Ectodermal cell (in vitro differentiated cells): ENCODE measurements around the gene CGGBP1. TPM values are rescaled to one million over a fixed set of nuclear protein-coding genes. Genes with fewer than 3 reads are reported as not detected.

Experiments
- H3K27ac ChIP-seq: 2 replicates; pipeline ENCODE4 v1.7.0; 2013; ENCODE audit warnings: mild to moderate bottlenecking, low read depth, low read length; ENCODE audit not compliant: insufficient read depth, poor library complexity, severe bottlenecking
- H3K27me3 ChIP-seq: 2 replicates; pipeline ENCODE4 v1.7.0; 2013; ENCODE audit warnings: mild to moderate bottlenecking, low read length; ENCODE audit not compliant: insufficient read depth, control insufficient read depth, poor library complexity, severe bottlenecking
- H3K36me3 ChIP-seq: one replicate; pipeline ENCODE4 v1.7.0; 2013; ENCODE audit warnings: low read length; ENCODE audit not compliant: control insufficient read depth, insufficient read depth
- H3K4me1 ChIP-seq: one replicate; pipeline ENCODE4 v1.7.0; 2013; ENCODE audit warnings: low read length; ENCODE audit not compliant: control insufficient read depth, insufficient read depth
- H3K4me3 ChIP-seq: 2 replicates; pipeline ENCODE4 v1.7.0; 2013; ENCODE audit warnings: low read depth, low read length, control low read depth; ENCODE audit not compliant: insufficient read depth
- H3K9me3 ChIP-seq: 2 replicates; pipeline ENCODE4 v1.7.0; 2013; ENCODE audit warnings: mild to moderate bottlenecking, low read length, moderate library complexity; ENCODE audit not compliant: control insufficient read depth
- WGBS, 2 experiments: methylation state at CpG; one replicate each; pipeline ENCODE4 v1.1.7; 2013; ENCODE audit warnings: missing lambda C conversion rate in 2 of 2; 5-methylcytosine and 5-hydroxymethylcytosine counted together
- polyA plus RNA-seq, 4 experiments: library from polyadenylated mRNA; stranded (reverse); fragments of 50-300 nt; gene quantifications; one replicate each; pipeline ENCODE4 v1.2.3, GENCODE V29; 2013

Gene CGGBP1, protein sequence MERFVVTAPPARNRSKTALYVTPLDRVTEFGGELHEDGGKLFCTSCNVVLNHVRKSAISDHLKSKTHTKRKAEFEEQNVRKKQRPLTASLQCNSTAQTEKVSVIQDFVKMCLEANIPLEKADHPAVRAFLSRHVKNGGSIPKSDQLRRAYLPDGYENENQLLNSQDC
- polyA plus RNA-seq (2013, experiment 1 of 4), result 91.9 TPM
- polyA plus RNA-seq (2013, experiment 2 of 4), result 106 TPM
- 95.2 TPM for polyA plus RNA-seq (2013, experiment 3 of 4)
- 105 TPM for polyA plus RNA-seq (2013, experiment 4 of 4)

- Histone ChIP-seq H3K36me3 (peaks cover 7% of the 10 kb centered on the region), H3K9me3 (no peaks in the 10 kb centered on the region), H3K27me3 (no peaks in the 10 kb centered on the region), H3K27ac (peak within 1 kb of the TSS; percentile 89), H3K4me1 (peaks cover 5% of the 10 kb centered on the region), H3K4me3 (peak within 1 kb of the TSS; percentile 84)
- WGBS, 2 experiments, result 0% methylated on average over 76 of the region's 76 CpGs
These were observed at the start of gene CGGBP1, which contains the start of gene ZNF654 for GRCh38 chr3:88058581-88059379. Gene CGGBP1 (minus strand): TSS chr3:88059005. CDS start chr3:88055976, 3,029 bp downstream. Gene ZNF654 (plus strand): TSS chr3:88059255. CDS start chr3:88059320, 65 bp downstream.

GRCh38 chr3:88105325-88105724 is 46.5 kb upstream of the CGGBP1 start:
- H3K27me3 ChIP-seq, result no peaks in the 10 kb centered on the region
- H3K36me3 ChIP-seq, result no peaks in the 10 kb centered on the region
- no peak overlapping the region for H3K4me3 ChIP-seq
- H3K27ac ChIP-seq, result no peak overlapping the region
- no peaks in the 10 kb centered on the region for H3K9me3 ChIP-seq
- no peaks in the 10 kb centered on the region for H3K4me1 ChIP-seq

DNA sequence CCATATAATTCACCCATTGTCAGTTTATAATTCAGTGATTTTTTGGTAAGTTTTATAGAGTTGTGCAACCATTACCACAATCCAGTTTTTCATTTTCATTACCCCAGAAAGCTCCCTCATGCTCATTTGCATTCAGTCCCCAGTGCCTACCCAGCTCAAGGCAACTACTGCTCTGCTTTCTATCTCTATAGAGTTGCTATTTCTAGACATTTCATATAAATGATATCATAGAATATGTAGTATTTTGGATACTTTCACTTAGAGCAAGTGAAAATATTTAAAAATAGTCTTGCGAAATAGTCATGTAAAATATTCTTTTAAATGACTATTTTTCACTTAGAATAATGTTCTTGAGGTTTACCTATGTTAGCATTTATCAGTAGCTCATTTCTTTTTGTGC is 42.3 kb upstream of the CGGBP1 start:
- H3K9me3 ChIP-seq, result no peaks in the 10 kb centered on the region
- no peak overlapping the region for H3K27ac ChIP-seq
- H3K36me3 ChIP-seq, result no peaks in the 10 kb centered on the region
- H3K27me3 ChIP-seq, result no peaks in the 10 kb centered on the region
- H3K4me1 ChIP-seq, result no peaks in the 10 kb centered on the region
- no peak overlapping the region for H3K4me3 ChIP-seq
- WGBS, 2 experiments, result no CpG with 5 or more reads among the region's 1 CpG

DNA sequence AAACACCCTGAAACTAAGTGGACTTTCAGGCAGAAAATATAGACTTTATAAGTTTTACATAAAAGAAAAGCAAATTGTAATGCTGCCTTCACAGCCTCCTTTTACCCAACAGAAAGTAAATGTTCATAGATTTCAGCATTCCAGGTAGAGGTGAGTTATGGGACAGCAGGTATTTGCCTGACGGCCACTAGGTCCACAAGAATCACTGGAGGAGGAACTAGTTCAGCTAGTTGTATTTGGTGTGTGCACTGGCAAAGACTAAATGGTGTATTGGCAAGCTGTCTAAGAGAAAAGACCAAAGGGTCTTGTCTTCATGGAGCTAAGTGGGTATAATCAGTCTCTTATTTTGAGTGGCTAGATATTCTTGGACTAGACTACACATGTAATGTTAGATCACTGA is 34.5 kb upstream of the CGGBP1 start:
- 92 to 93% methylated on average over 1 of the region's 1 CpG for WGBS, 2 experiments
- H3K4me3 ChIP-seq, result no peak overlapping the region
- H3K4me1 ChIP-seq, result no peaks in the 10 kb centered on the region
- no peak overlapping the region for H3K27ac ChIP-seq
- H3K9me3 ChIP-seq, result peaks cover 3% of the 10 kb centered on the region
- peaks cover 6% of the 10 kb centered on the region for H3K36me3 ChIP-seq
- H3K27me3 ChIP-seq, result no peaks in the 10 kb centered on the region

DNA sequence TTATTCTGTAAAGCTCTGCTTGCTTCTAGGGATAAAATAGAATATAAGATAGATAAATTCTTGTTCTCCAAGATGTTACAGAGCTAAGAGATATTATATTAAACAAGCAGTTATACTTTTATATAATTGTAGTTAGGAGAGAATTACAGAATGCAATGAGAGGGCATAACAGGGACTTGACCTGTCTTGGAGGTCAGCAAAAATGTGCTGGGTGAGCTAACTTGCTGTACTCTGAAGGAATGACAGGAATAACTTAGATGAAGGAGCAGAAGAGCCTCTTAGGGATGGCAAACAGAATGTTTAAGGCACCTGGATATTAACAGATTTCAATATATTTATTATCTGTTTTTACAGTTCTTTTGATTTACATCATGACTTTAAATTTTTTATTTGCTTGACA is 33.5 kb upstream of the CGGBP1 start:
- no peak overlapping the region for H3K27ac ChIP-seq
- H3K27me3 ChIP-seq, result no peaks in the 10 kb centered on the region
- peaks cover 6% of the 10 kb centered on the region for H3K36me3 ChIP-seq
- H3K4me3 ChIP-seq, result no peak overlapping the region
- H3K4me1 ChIP-seq, result no peaks in the 10 kb centered on the region
- peaks cover 3% of the 10 kb centered on the region for H3K9me3 ChIP-seq

DNA sequence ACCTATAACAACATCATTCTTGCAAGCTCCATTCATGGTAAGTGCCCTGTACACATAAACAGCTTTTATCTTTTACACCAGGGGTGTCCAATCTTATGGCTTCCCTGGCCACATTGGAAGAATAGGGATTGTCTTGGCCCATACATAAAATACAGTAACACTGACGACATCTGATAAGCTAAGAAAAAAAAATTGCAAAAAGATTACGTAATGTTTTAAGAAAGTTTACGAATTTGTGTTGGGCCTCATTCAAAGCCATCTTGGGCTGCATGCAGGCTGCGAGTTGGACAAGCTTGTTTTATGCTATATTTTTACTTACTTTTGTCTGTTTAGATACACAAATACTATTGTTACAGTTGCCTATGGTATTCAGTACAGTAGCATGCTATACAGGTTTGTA is 31.9 kb upstream of the CGGBP1 start:
- H3K4me3 ChIP-seq, result no peak overlapping the region
- no peaks in the 10 kb centered on the region for H3K4me1 ChIP-seq
- H3K36me3 ChIP-seq, result peaks cover 11% of the 10 kb centered on the region
- WGBS, 2 experiments, result 67 to 74% methylated on average over 3 to 4 of the region's 4 CpGs
- H3K27ac ChIP-seq, result no peak overlapping the region
- no peaks in the 10 kb centered on the region for H3K27me3 ChIP-seq
- peaks cover 3% of the 10 kb centered on the region for H3K9me3 ChIP-seq

DNA sequence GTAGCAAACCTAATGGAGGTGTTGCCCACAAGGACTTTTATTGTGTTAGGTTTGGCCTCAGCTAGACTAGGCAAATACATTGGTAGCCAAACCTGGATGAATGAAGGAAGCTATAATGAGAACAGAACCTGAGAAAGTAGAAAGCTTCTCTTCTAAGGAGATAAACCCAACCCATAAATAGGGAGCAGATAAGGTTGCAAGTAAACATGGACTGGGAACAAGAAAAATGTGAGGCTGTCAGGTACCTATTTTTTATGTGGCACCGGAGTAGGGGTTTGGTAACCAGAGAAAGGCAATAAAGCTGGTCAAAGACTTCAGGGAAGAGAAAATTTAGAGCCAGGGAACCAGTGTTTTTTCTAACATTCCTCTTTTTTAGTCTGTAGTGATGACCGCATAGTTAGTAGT is 25.3 kb upstream of the CGGBP1 start:
- no peaks in the 10 kb centered on the region for H3K4me1 ChIP-seq
- peaks cover 5% of the 10 kb centered on the region for H3K36me3 ChIP-seq
- no peak overlapping the region for H3K4me3 ChIP-seq
- no peak overlapping the region for H3K27ac ChIP-seq
- no peaks in the 10 kb centered on the region for H3K9me3 ChIP-seq
- WGBS, 2 experiments, result 90 to 91% methylated on average over 2 of the region's 2 CpGs
- no peaks in the 10 kb centered on the region for H3K27me3 ChIP-seq

- 94 to 98% methylated on average over 1 to 2 of the region's 2 CpGs for WGBS, 2 experiments
- no peaks in the 10 kb centered on the region for H3K9me3 ChIP-seq
- H3K27me3 ChIP-seq, result no peaks in the 10 kb centered on the region
- H3K4me1 ChIP-seq, result no peaks in the 10 kb centered on the region
- peaks cover 5% of the 10 kb centered on the region for H3K36me3 ChIP-seq
- no peak overlapping the region for H3K4me3 ChIP-seq
- no peak overlapping the region for H3K27ac ChIP-seq
These were observed 24.0 kb upstream of the CGGBP1 start for GRCh38 chr3:88082854-88083253.

DNA sequence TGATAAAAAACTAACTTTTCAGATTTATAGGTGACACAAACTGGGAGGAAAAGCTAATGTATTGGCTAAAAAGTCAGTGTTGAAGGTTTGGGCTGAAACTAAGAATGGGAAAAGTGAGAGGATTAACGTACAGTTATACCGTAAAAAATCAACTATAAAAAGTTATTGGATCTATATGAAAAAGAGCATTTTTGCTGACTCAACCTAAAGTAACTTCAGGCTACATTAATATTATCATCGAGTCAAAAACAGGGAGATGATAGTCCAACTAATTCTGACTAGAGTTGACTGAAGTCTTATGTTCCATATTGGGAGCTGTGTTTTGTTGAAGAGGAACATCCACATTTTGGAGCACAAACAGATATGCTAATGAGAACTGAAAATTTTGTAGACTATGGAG is 20.1 kb upstream of the CGGBP1 start:
- Histone ChIP-seq H3K27ac (no peak overlapping the region), H3K9me3 (no peaks in the 10 kb centered on the region), H3K4me1 (no peaks in the 10 kb centered on the region), H3K4me3 (no peak overlapping the region), H3K27me3 (no peaks in the 10 kb centered on the region), H3K36me3 (no peaks in the 10 kb centered on the region)
- WGBS, 2 experiments, result 100% methylated on average over 2 to 3 of the region's 3 CpGs

- no peak overlapping the region for H3K4me3 ChIP-seq
- WGBS, 2 experiments, result 100% methylated on average over 1 of the region's 1 CpG; no CpG with 5 or more reads in 1 of the 2 experiments
- no peak overlapping the region for H3K27ac ChIP-seq
- H3K4me1 ChIP-seq, result no peaks in the 10 kb centered on the region
- no peaks in the 10 kb centered on the region for H3K36me3 ChIP-seq
- H3K27me3 ChIP-seq, result no peaks in the 10 kb centered on the region
- H3K9me3 ChIP-seq, result no peaks in the 10 kb centered on the region
These were observed 17.9 kb upstream of the CGGBP1 start for GRCh38 chr3:88076712-88077111.
